IPS-20b (cell line): ENCODE measurements around the gene SS18L1.

Experiments
- H3K27ac ChIP-seq: one replicate; pipeline ENCODE4 v1.5.1; 2013; ENCODE audit warnings: low read length
- H3K27me3 ChIP-seq: 2 replicates; pipeline ENCODE4 v1.6.1; 2013; ENCODE audit warnings: mild to moderate bottlenecking, low read length, inconsistent platforms; ENCODE audit not compliant: insufficient read depth
- H3K36me3 ChIP-seq: 2 replicates; pipeline ENCODE4 v1.6.1; 2013; ENCODE audit warnings: low read depth, mild to moderate bottlenecking, inconsistent platforms, low read length, moderate library complexity; ENCODE audit not compliant: insufficient read depth
- H3K4me1 ChIP-seq: 2 replicates; pipeline ENCODE4 v1.6.1; 2013; ENCODE audit warnings: mild to moderate bottlenecking, control low read depth, inconsistent platforms, low read length, moderate library complexity; ENCODE audit not compliant: insufficient read depth
- H3K4me3 ChIP-seq: 2 replicates; pipeline ENCODE4 v1.5.1; 2013; ENCODE audit warnings: mild to moderate bottlenecking, low read length, inconsistent platforms
- H3K9ac ChIP-seq: 2 replicates; pipeline ENCODE4 v1.6.1; 2013; ENCODE audit warnings: low read depth, mild to moderate bottlenecking, inconsistent platforms, low read length, moderate library complexity
- H3K9me3 ChIP-seq: 2 replicates; pipeline ENCODE4 v1.6.1; 2013; ENCODE audit warnings: mild to moderate bottlenecking, low read depth, low read length, inconsistent platforms; ENCODE audit not compliant: insufficient read depth

The SS18L1 gene

GRCh38 chr20:62197311-62197710, 53.7 kb downstream of the SS18L1 start:
- Histone ChIP-seq H3K36me3 (peaks cover 48% of the 10 kb centered on the region), H3K4me3 (no peak overlapping the region), H3K27ac (no peak overlapping the region)

GRCh38 chr20:62197801-62198200, 54.2 kb downstream of the SS18L1 start:
- no peaks in the 10 kb centered on the region for H3K27me3 ChIP-seq
- H3K36me3 ChIP-seq, result peaks cover 49% of the 10 kb centered on the region
- no peak overlapping the region for H3K9ac ChIP-seq
- no peaks in the 10 kb centered on the region for H3K9me3 ChIP-seq
- no peak overlapping the region for H3K27ac ChIP-seq
- no peak overlapping the region for H3K4me3 ChIP-seq
- no peaks in the 10 kb centered on the region for H3K4me1 ChIP-seq

More at GRCh38 chr20:62197311-62197710, 53.7 kb downstream of the SS18L1 start:
- H3K9me3 ChIP-seq, result no peaks in the 10 kb centered on the region
- no peaks in the 10 kb centered on the region for H3K27me3 ChIP-seq
- H3K4me1 ChIP-seq, result no peaks in the 10 kb centered on the region
- H3K9ac ChIP-seq, result no peak overlapping the region

GRCh38 chr20:62198496-62198895, 54.9 kb downstream of the SS18L1 start:
- H3K36me3 ChIP-seq, result peaks cover 56% of the 10 kb centered on the region

GRCh38 chr20:62198931-62199330, 55.4 kb downstream of the SS18L1 start:
- no peaks in the 10 kb centered on the region for H3K9me3 ChIP-seq
- no peak overlapping the region for H3K4me3 ChIP-seq
- no peaks in the 10 kb centered on the region for H3K4me1 ChIP-seq
- no peaks in the 10 kb centered on the region for H3K27me3 ChIP-seq
- peaks cover 56% of the 10 kb centered on the region for H3K36me3 ChIP-seq
- no peak overlapping the region for H3K9ac ChIP-seq
- no peak overlapping the region for H3K27ac ChIP-seq

More at GRCh38 chr20:62198496-62198895, 54.9 kb downstream of the SS18L1 start:
- Histone ChIP-seq H3K9me3 (no peaks in the 10 kb centered on the region), H3K9ac (no peak overlapping the region), H3K4me3 (no peak overlapping the region), H3K4me1 (no peaks in the 10 kb centered on the region), H3K27ac (no peak overlapping the region), H3K27me3 (no peaks in the 10 kb centered on the region)

GRCh38 chr20:62200491-62201172, 57.1 kb downstream of the SS18L1 start:
- no peak overlapping the region for H3K4me3 ChIP-seq
- H3K27ac ChIP-seq, result no peak overlapping the region
- H3K9ac ChIP-seq, result no peak overlapping the region
- no peaks in the 10 kb centered on the region for H3K4me1 ChIP-seq
- peaks cover 56% of the 10 kb centered on the region for H3K36me3 ChIP-seq
- no peaks in the 10 kb centered on the region for H3K27me3 ChIP-seq
- H3K9me3 ChIP-seq, result no peaks in the 10 kb centered on the region

- Histone ChIP-seq H3K4me3 (no peak overlapping the region), H3K4me1 (no peaks in the 10 kb centered on the region), H3K36me3 (peaks cover 52% of the 10 kb centered on the region), H3K9me3 (no peaks in the 10 kb centered on the region), H3K27me3 (no peaks in the 10 kb centered on the region), H3K9ac (no peak overlapping the region), H3K27ac (no peak overlapping the region)
Observed at GRCh38 chr20:62201173-62202082, 57.9 kb downstream of the SS18L1 start.

- Histone ChIP-seq H3K9ac (no peak overlapping the region), H3K36me3 (peaks cover 51% of the 10 kb centered on the region), H3K9me3 (no peaks in the 10 kb centered on the region), H3K4me1 (no peaks in the 10 kb centered on the region), H3K27me3 (no peaks in the 10 kb centered on the region), H3K4me3 (no peak overlapping the region), H3K27ac (no peak overlapping the region)
Observed at GRCh38 chr20:62202083-62202395, 58.5 kb downstream of the SS18L1 start.

- Histone ChIP-seq H3K27me3 (no peaks in the 10 kb centered on the region), H3K4me3 (no peak overlapping the region), H3K9ac (no peak overlapping the region), H3K4me1 (no peaks in the 10 kb centered on the region), H3K9me3 (no peaks in the 10 kb centered on the region), H3K27ac (no peak overlapping the region), H3K36me3 (peaks cover 46% of the 10 kb centered on the region)
Observed at GRCh38 chr20:62202676-62203377, 59.3 kb downstream of the SS18L1 start.

GRCh38 chr20:62203378-62204030, 59.9 kb downstream of the SS18L1 start:
- Histone ChIP-seq H3K27me3 (no peaks in the 10 kb centered on the region), H3K27ac (no peak overlapping the region), H3K9me3 (no peaks in the 10 kb centered on the region), H3K4me3 (no peak overlapping the region), H3K36me3 (peaks cover 39% of the 10 kb centered on the region), H3K9ac (no peak overlapping the region), H3K4me1 (no peaks in the 10 kb centered on the region)

- 0 out of 2 replicates have a peak, but pooled peaks cover 21% of the 10 kb centered on the region for H3K36me3 ChIP-seq
- no peaks in the 10 kb centered on the region for H3K9me3 ChIP-seq
- H3K27me3 ChIP-seq, result no peaks in the 10 kb centered on the region
- H3K4me1 ChIP-seq, result no peaks in the 10 kb centered on the region
- H3K9ac ChIP-seq, result no peak overlapping the region
- no peak overlapping the region for H3K4me3 ChIP-seq
- H3K27ac ChIP-seq, result no peak overlapping the region
Observed at GRCh38 chr20:62205618-62206387, 62.2 kb downstream of the SS18L1 start.

- Histone ChIP-seq H3K4me1 (no peaks in the 10 kb centered on the region), H3K27me3 (no peaks in the 10 kb centered on the region), H3K4me3 (no peak overlapping the region), H3K9ac (no peak overlapping the region), H3K9me3 (no peaks in the 10 kb centered on the region), H3K27ac (no peak overlapping the region), H3K36me3 (0 out of 2 replicates have a peak, but pooled peaks cover 15% of the 10 kb centered on the region)
Observed at GRCh38 chr20:62206388-62206775, 62.8 kb downstream of the SS18L1 start.
